Measurements from ENCODE around the gene TYROBP.
"Not testable (repeated sequence)": the region's sequence is repeated elsewhere in the genome, so short reads cannot be mapped to it uniquely, and the experiment has no call there.

Gene TYROBP

DNA sequence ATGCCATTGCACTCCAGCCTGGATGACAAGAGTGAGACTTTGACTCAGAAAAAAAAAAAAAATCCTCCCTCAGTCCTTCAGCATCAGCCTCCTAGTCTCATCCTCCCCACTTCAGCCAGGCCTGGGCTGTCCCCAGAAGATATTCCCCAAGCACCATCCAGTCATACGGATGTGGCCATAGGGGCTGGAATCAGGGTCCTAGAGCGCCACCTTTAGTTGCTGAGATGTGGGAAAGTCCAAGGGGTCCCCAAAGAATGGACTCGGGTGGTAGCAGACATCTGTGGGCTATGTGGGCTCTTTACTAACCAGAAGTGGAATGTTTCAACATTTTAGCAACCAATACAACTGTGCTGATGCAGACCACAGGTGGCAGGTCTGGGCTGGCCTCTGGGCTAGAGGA lies 3.1 kb upstream of the TYROBP start:
- no peaks in the 10 kb centered on the region for H3K36me3 Mint-ChIP-seq
- H3K4me3 Mint-ChIP-seq = no peak overlapping the region
- DNase-seq (ENCODE audit: low spot score in 2 of 2) (no peak), ATAC-seq (no peak)
- no peaks in the 10 kb centered on the region for H3K9me3 Mint-ChIP-seq
- peaks cover 50% of the 10 kb centered on the region for H3K4me1 Mint-ChIP-seq
- H3K27ac Mint-ChIP-seq = no peak overlapping the region

DNA sequence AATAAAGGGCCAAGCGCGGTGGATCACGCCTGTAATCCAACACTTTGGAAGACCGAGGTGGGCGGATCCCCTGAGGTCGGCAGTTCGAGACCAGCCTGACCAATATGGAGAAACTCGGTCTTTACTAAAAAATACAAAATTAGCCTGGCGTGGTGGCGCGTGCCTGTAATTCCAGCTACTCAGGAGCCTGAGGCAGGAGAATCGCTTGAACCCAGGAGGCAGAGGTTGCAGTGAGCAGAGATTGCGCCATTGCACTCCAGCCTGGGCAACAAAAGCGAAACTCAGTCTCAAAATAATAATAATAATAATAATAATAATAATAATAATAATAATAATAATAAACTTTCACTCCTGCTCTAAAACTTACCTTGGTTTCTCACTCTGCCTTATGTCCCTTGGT lies 2.3 kb upstream of the TYROBP start:
- not testable (repeated sequence) for ATAC-seq; H3K9me3 Mint-ChIP-seq; H3K36me3 Mint-ChIP-seq; H3K4me3 Mint-ChIP-seq; DNase-seq (ENCODE audit: low spot score in 2 of 2); H3K27ac Mint-ChIP-seq
- peaks cover 51% of the 10 kb centered on the region for H3K4me1 Mint-ChIP-seq

- ATAC-seq (no peak), DNase-seq (ENCODE audit: low spot score in 2 of 2) (no peak)
- Mint-ChIP-seq H3K4me1 (peaks cover 53% of the 10 kb centered on the region), H3K9me3 (no peaks in the 10 kb centered on the region), H3K36me3 (peaks cover 4% of the 10 kb centered on the region), H3K27ac (peak overlapping the region; percentile 89), H3K4me3 (peak overlapping the region; percentile 7)
Measured at GRCh38 chr19:35909684-35910035, 1.6 kb upstream of the TYROBP start.

GRCh38 chr19:35908973-35909683 lies 1.0 kb upstream of the TYROBP start:
- DNase-seq (ENCODE audit: low spot score in 2 of 2) (no peak), ATAC-seq (no peak)
- peaks cover 56% of the 10 kb centered on the region for H3K4me1 Mint-ChIP-seq
- H3K36me3 Mint-ChIP-seq = peaks cover 9% of the 10 kb centered on the region
- peak overlapping the region; percentile 89 for H3K27ac Mint-ChIP-seq
- peak overlapping the region; percentile 7 for H3K4me3 Mint-ChIP-seq
- no peaks in the 10 kb centered on the region for H3K9me3 Mint-ChIP-seq

DNA sequence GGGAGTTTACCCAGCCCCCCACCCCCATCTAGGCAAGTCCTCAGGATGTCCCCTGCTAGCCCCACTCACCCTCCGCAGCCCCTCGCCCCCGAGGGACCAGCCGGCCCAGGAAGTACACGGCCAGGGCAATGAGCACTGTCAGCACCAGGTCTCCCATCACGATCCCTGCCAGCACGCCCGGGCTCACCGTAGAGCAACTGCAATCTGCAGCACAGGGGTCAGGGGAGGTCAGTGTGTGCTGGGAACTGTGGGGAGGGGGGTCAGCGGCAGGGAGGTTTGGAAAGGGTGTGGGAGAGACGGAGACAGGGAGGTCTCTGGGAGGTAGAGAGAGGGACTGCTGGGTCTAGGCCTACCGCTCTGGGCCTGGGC lies 734 bp downstream of the TYROBP start:
- H3K36me3 Mint-ChIP-seq = peaks cover 19% of the 10 kb centered on the region
- ATAC-seq (no peak), DNase-seq (ENCODE audit: low spot score in 2 of 2) (no peak)
- peaks cover 66% of the 10 kb centered on the region for H3K4me1 Mint-ChIP-seq
- H3K4me3 Mint-ChIP-seq = peak overlapping the region; percentile 63
- H3K9me3 Mint-ChIP-seq = no peaks in the 10 kb centered on the region
- peak overlapping the region; percentile 76 for H3K27ac Mint-ChIP-seq

GRCh38 chr19:35905178-35905727 lies 2.8 kb downstream of the TYROBP start:
- Mint-ChIP-seq H3K4me3 (peak overlapping the region; percentile 84), H3K27ac (peak overlapping the region; percentile 87), H3K9me3 (no peaks in the 10 kb centered on the region), H3K36me3 (peaks cover 35% of the 10 kb centered on the region), H3K4me1 (peaks cover 76% of the 10 kb centered on the region)
- ATAC-seq = no peak
- DNase-seq (ENCODE audit: low spot score in 2 of 2) = no peak

- no peak for ATAC-seq
- peaks cover 74% of the 10 kb centered on the region for H3K4me1 Mint-ChIP-seq
Measured at GRCh38 chr19:35904311-35905068, 3.6 kb downstream of the TYROBP start.

GRCh38 chr19:35903550-35904179 lies 4.4 kb downstream of the TYROBP start:
- peak; percentile 75 to 93 for DNase-seq (ENCODE audit: low spot score in 2 of 2)
- H3K27ac Mint-ChIP-seq = peak overlapping the region; percentile 99
- peak; percentile 71 for ATAC-seq
- no peaks in the 10 kb centered on the region for H3K9me3 Mint-ChIP-seq
- H3K4me1 Mint-ChIP-seq = peaks cover 70% of the 10 kb centered on the region
- peak overlapping the region; percentile 84 for H3K4me3 Mint-ChIP-seq
- peaks cover 51% of the 10 kb centered on the region for H3K36me3 Mint-ChIP-seq

More at GRCh38 chr19:35904311-35905068, 3.6 kb downstream of the TYROBP start:
- H3K27ac Mint-ChIP-seq = peak overlapping the region; percentile 87
- peak overlapping the region; percentile 84 for H3K4me3 Mint-ChIP-seq
- H3K9me3 Mint-ChIP-seq = no peaks in the 10 kb centered on the region
- DNase-seq (ENCODE audit: low spot score in 2 of 2) = no peak
- H3K36me3 Mint-ChIP-seq = peaks cover 43% of the 10 kb centered on the region

DNA sequence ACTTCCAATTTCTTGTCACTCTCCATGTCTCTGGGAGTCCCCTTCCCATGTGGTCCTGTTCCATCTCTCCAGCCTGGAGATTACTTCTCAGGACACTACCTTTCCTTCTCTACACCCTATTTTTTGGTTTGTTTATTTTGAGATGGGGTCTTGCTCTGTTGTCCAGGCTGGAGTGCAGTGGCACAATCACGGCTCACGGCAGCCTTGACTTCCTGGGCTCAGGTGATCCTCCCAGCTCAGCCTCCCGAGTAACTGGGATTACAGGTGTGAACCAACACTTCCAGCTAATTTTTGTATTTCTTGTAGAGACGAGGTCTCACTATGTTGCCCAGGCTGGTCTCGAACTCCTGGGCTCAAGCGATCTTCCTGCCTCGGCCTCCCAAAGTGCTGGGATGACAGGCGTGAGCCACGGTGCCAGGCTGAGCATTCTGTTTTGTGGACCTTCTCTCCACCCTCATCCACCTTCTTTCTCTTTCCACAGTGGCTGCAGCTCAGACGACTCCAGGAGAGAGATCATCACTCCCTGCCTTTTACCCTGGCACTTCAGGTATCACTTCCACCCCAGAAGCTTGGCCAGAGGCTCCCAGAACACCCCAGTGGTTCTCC lies 5.1 kb downstream of the TYROBP start:
- ATAC-seq = no peak
- Mint-ChIP-seq H3K36me3 (peaks cover 58% of the 10 kb centered on the region), H3K9me3 (no peaks in the 10 kb centered on the region), H3K4me1 (peaks cover 75% of the 10 kb centered on the region), H3K27ac (peak overlapping the region; percentile 99), H3K4me3 (peak overlapping the region; percentile 84)
- no peak for DNase-seq (ENCODE audit: low spot score in 2 of 2)

- Mint-ChIP-seq H3K9me3 (no peaks in the 10 kb centered on the region), H3K4me3 (peak within 1 kb of the TSS; percentile 84), H3K4me1 (peaks cover 75% of the 10 kb centered on the region), H3K27ac (peak within 1 kb of the TSS; percentile 99), H3K36me3 (peaks cover 67% of the 10 kb centered on the region)
- peak; percentile 24 to 78 for DNase-seq (ENCODE audit: low spot score in 2 of 2)
- ATAC-seq = peak; percentile 40
Measured at GRCh38 chr19:35901854-35902661, 6.0 kb downstream of the TYROBP start, which contains the start of gene HCST. Gene HCST, plus strand, starts transcription at chr19:35902529. Its CDS starts 65 bp downstream, at chr19:35902594.

DNA sequence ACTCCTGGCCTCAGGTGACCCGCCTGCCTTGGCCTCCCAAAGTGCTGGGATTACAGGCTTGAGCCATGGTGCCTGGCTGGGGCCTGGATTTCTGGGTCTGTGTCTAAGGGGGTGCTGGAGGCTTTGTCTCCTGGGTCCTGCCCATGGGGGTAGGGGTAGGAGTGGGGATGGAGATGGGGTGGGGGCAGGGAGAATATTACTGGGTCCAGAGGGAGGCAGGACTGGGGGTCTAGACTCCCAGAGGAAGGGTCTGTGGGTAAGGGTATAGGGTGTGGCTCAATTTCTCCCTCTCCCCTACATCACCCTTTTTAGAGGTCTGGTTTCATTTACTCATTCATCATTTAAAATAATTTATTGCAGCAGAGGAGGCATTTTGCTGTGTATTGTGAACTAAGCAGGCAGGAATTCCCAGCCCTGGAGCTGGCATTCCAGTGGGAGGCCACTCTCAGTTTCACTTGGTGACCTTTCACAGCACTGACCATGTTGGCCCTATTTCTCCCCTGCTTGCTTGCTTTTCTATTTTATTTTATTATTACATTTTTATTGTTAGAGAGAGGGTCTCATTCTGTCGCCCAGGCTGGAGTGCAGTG lies 6.9 kb downstream of the TYROBP start:
- H3K9me3 Mint-ChIP-seq = no peaks in the 10 kb centered on the region
- peak overlapping the region; percentile 99 for H3K27ac Mint-ChIP-seq
- H3K4me3 Mint-ChIP-seq = peak overlapping the region; percentile 84
- peaks cover 76% of the 10 kb centered on the region for H3K36me3 Mint-ChIP-seq
- ATAC-seq = no peak
- H3K4me1 Mint-ChIP-seq = peaks cover 73% of the 10 kb centered on the region
- DNase-seq (ENCODE audit: low spot score in 2 of 2) = no peak

- ATAC-seq = peak; percentile 76
- peaks cover 73% of the 10 kb centered on the region for H3K4me1 Mint-ChIP-seq
- no peaks in the 10 kb centered on the region for H3K9me3 Mint-ChIP-seq
- peak; percentile 73 to 88 for DNase-seq (ENCODE audit: low spot score in 2 of 2)
- H3K36me3 Mint-ChIP-seq = peaks cover 88% of the 10 kb centered on the region
- peak overlapping the region; percentile 99 for H3K27ac Mint-ChIP-seq
- H3K4me3 Mint-ChIP-seq = peak overlapping the region; percentile 84
Measured at GRCh38 chr19:35899547-35900214, 8.4 kb downstream of the TYROBP start.

DNA sequence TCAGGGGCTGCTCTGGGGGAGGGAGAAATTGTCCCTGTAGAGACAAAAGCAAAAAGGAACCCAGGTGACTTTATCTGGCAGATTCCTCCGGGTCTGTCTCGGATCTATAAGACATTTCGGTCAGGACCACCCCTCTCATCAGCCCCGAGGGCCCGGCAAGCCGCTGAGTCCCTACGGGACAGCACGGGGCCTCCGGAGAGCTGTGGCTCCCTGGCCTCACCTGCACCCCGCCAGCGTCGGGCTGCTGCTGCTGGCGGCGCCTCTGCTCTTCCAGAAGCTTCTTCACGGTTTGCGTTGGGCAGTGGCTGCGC lies 9.6 kb downstream of the TYROBP start:
- H3K27ac Mint-ChIP-seq = peak overlapping the region; percentile 99
- H3K4me3 Mint-ChIP-seq = peak overlapping the region; percentile 84
- no peaks in the 10 kb centered on the region for H3K9me3 Mint-ChIP-seq
- no peak for DNase-seq (ENCODE audit: low spot score in 2 of 2)
- peaks cover 89% of the 10 kb centered on the region for H3K36me3 Mint-ChIP-seq
- no peak for ATAC-seq
- peaks cover 61% of the 10 kb centered on the region for H3K4me1 Mint-ChIP-seq

All from stimulated activated effector memory CD8-positive, alpha-beta T cell treated with anti-CD3 and anti-CD28 coated beads, Interleukin-12 subunit alpha, Interleukin-12 subunit beta, amount 100 ng/mL, for 72 hours (primary cell).